GM18867 (cell line): Measurements from ENCODE around the gene ACSM2B.
"Not testable (repeated sequence)": the region's sequence is repeated elsewhere in the genome, so short reads cannot be mapped to it uniquely, and the experiment has no call there.

Experiments used
- ATAC-seq: cut with Tn5 transposase; IDR thresholded peaks from one replicate; pipeline ENCODE4 v1.9.1; 2021; ENCODE audit warnings: mild to moderate bottlenecking, moderate library complexity; ENCODE audit not compliant: unreplicated experiment

Gene ACSM2B

GRCh38 chr16:20576145-20576544 is at the start of gene ACSM2B:
Gene ACSM2B, minus strand, starts transcription at chr16:20576367. Its CDS starts 11,522 bp downstream, at chr16:20564845.
- ATAC-seq, result not testable (repeated sequence)

GRCh38 chr16:20624882-20625807 is 49.0 kb upstream of the ACSM2B start:
- no peak for ATAC-seq

GRCh38 chr16:20624205-20624604 is 48.0 kb upstream of the ACSM2B start:
- ATAC-seq, result no peak

- ATAC-seq, result no peak
These were observed 46.3 kb upstream of the ACSM2B start for GRCh38 chr16:20622498-20622870.

GRCh38 chr16:20621406-20621805 is 45.2 kb upstream of the ACSM2B start:
- no peak for ATAC-seq

GRCh38 chr16:20620770-20621169 is 44.6 kb upstream of the ACSM2B start:
- ATAC-seq, result no peak

GRCh38 chr16:20620003-20620402 is 43.8 kb upstream of the ACSM2B start:
- no peak for ATAC-seq

- no peak for ATAC-seq
These were observed 41.1 kb upstream of the ACSM2B start for GRCh38 chr16:20617271-20617670.

GRCh38 chr16:20614186-20615141 is 38.3 kb upstream of the ACSM2B start:
- ATAC-seq, result no peak

- no peak for ATAC-seq
These were observed 37.5 kb upstream of the ACSM2B start for GRCh38 chr16:20613481-20614185.

- no peak for ATAC-seq
These were observed 36.6 kb upstream of the ACSM2B start for GRCh38 chr16:20612551-20613480.

GRCh38 chr16:20611975-20612481 is 35.9 kb upstream of the ACSM2B start:
- no peak for ATAC-seq

- ATAC-seq, result no peak
These were observed 35.3 kb upstream of the ACSM2B start for GRCh38 chr16:20611350-20611902.

GRCh38 chr16:20610892-20611349 is 34.8 kb upstream of the ACSM2B start:
- no peak for ATAC-seq

GRCh38 chr16:20610211-20610891 is 34.2 kb upstream of the ACSM2B start:
- no peak for ATAC-seq

GRCh38 chr16:20602205-20602604 is 26.0 kb upstream of the ACSM2B start:
- ATAC-seq, result not testable (repeated sequence)

GRCh38 chr16:20599475-20599874 is 23.3 kb upstream of the ACSM2B start:
- ATAC-seq, result not testable (repeated sequence)

- no peak for ATAC-seq
These were observed 22.8 kb upstream of the ACSM2B start for GRCh38 chr16:20598832-20599469.
